Measurements from ENCODE around the gene SPATA33. TPM values are rescaled to one million over a fixed set of nuclear protein-coding genes. Genes with fewer than 3 reads are reported as not detected.

Gene SPATA33
- total RNA-seq, 1 donor from 2014 or later: 12.3 TPM

GRCh38 chr16:89613231-89613953 lies 44.2 kb upstream of the SPATA33 start, which contains the start of gene DPEP1:
DPEP1 (plus strand) TSS chr16:89613642; CDS start chr16:89630411, 16,769 bp downstream.
- no peaks in the 10 kb centered on the region for H3K36me3 ChIP-seq (ENCODE audit: insufficient read depth, low read length)
- Mint-ChIP-seq H3K4me1 (ENCODE audit: low read depth, unreplicated experiment) (peaks cover 4% of the 10 kb centered on the region), H3K4me3 (ENCODE audit: unreplicated experiment) (no peak within 1 kb of the TSS), H3K36me3 (ENCODE audit: low read depth, unreplicated experiment) (no peaks in the 10 kb centered on the region), H3K9me3 (ENCODE audit: unreplicated experiment) (no peaks in the 10 kb centered on the region), H3K27ac (ENCODE audit: unreplicated experiment) (peak within 1 kb of the TSS; percentile 58), H3K27me3 (ENCODE audit: low read depth, unreplicated experiment) (peaks cover 9% of the 10 kb centered on the region)
- H4K20me1 ChIP-seq (ENCODE audit: insufficient read depth, low read length): no peaks in the 10 kb centered on the region
- H2AFZ ChIP-seq (ENCODE audit: low read depth, low read length): no peak within 1 kb of the TSS
- DNase-seq (ENCODE audit: low read depth) (no peak), FAIRE-seq (no peak)
- TF ChIP-seq CTCF (IDR thresholded peaks at IDR 0.05; ENCODE audit: insufficient read depth, low read depth, low read length): no peak
- TF ChIP-seq EZH2 (IDR thresholded peaks at IDR 0.05; ENCODE audit: insufficient read depth, low read length): no peak
- H3K27me3 ChIP-seq (ENCODE audit: insufficient read depth, low read length): no peaks in the 10 kb centered on the region
- no peak within 1 kb of the TSS for H3K4me2 ChIP-seq (ENCODE audit: low read length)
- no peaks in the 10 kb centered on the region for H3K79me2 ChIP-seq (ENCODE audit: insufficient read depth, low read length)
- no peak within 1 kb of the TSS for H3K9ac ChIP-seq (ENCODE audit: low read length)
- H3K9me3 ChIP-seq (ENCODE audit: insufficient read depth, low read depth, low read length): no peaks in the 10 kb centered on the region
- no peak within 1 kb of the TSS for H3K27ac ChIP-seq (ENCODE audit: low read depth, low read length)
- H3K4me1 ChIP-seq (ENCODE audit: insufficient read depth, low read length): peaks cover 6% of the 10 kb centered on the region
- H3K4me3 ChIP-seq (ENCODE audit: insufficient read depth, low read depth, low read length): no peak within 1 kb of the TSS

GRCh38 chr16:89613954-89614459 lies 43.6 kb upstream of the SPATA33 start:
- no peaks in the 10 kb centered on the region for H3K9me3 Mint-ChIP-seq (ENCODE audit: unreplicated experiment)
- no peak for DNase-seq (ENCODE audit: low read depth)
- Histone ChIP-seq H3K27me3 (ENCODE audit: insufficient read depth, low read length) (no peaks in the 10 kb centered on the region), H3K27ac (ENCODE audit: low read depth, low read length) (no peak overlapping the region), H3K36me3 (ENCODE audit: insufficient read depth, low read length) (no peaks in the 10 kb centered on the region), H3K79me2 (ENCODE audit: insufficient read depth, low read length) (no peaks in the 10 kb centered on the region), H3K4me1 (ENCODE audit: insufficient read depth, low read length) (no peaks in the 10 kb centered on the region), H3K4me3 (ENCODE audit: insufficient read depth, low read depth, low read length) (no peak overlapping the region), H4K20me1 (ENCODE audit: insufficient read depth, low read length) (no peaks in the 10 kb centered on the region), H3K9me3 (ENCODE audit: insufficient read depth, low read depth, low read length) (no peaks in the 10 kb centered on the region), H3K9ac (ENCODE audit: low read length) (no peak overlapping the region), H3K4me2 (ENCODE audit: low read length) (no peak overlapping the region), H2AFZ (ENCODE audit: low read depth, low read length) (no peak overlapping the region)
- no peak overlapping the region for H3K27ac Mint-ChIP-seq (ENCODE audit: unreplicated experiment)
- no peak for TF ChIP-seq CTCF (IDR thresholded peaks at IDR 0.05; ENCODE audit: insufficient read depth, low read depth, low read length)
- no peak for TF ChIP-seq EZH2 (IDR thresholded peaks at IDR 0.05; ENCODE audit: insufficient read depth, low read length)
- H3K27me3 Mint-ChIP-seq (ENCODE audit: low read depth, unreplicated experiment): peaks cover 8% of the 10 kb centered on the region
- no peaks in the 10 kb centered on the region for H3K36me3 Mint-ChIP-seq (ENCODE audit: low read depth, unreplicated experiment)
- H3K4me3 Mint-ChIP-seq (ENCODE audit: unreplicated experiment): no peak overlapping the region
- H3K4me1 Mint-ChIP-seq (ENCODE audit: low read depth, unreplicated experiment): peaks cover 4% of the 10 kb centered on the region
- no peak for FAIRE-seq

GRCh38 chr16:89615176-89615575 lies 42.5 kb upstream of the SPATA33 start:
- DNase-seq (ENCODE audit: low read depth) (no peak), FAIRE-seq (no peak)
- no peak overlapping the region for H3K4me3 ChIP-seq (ENCODE audit: insufficient read depth, low read depth, low read length)
- Mint-ChIP-seq H3K4me1 (ENCODE audit: low read depth, unreplicated experiment) (peaks cover 4% of the 10 kb centered on the region), H3K36me3 (ENCODE audit: low read depth, unreplicated experiment) (no peaks in the 10 kb centered on the region), H3K9me3 (ENCODE audit: unreplicated experiment) (no peaks in the 10 kb centered on the region), H3K27ac (ENCODE audit: unreplicated experiment) (no peak overlapping the region), H3K4me3 (ENCODE audit: unreplicated experiment) (no peak overlapping the region), H3K27me3 (ENCODE audit: low read depth, unreplicated experiment) (peaks cover 8% of the 10 kb centered on the region)
- H3K4me2 ChIP-seq (ENCODE audit: low read length): no peak overlapping the region
- TF ChIP-seq EZH2 (IDR thresholded peaks at IDR 0.05; ENCODE audit: insufficient read depth, low read length) (no peak), CTCF (IDR thresholded peaks at IDR 0.05; ENCODE audit: insufficient read depth, low read depth, low read length) (no peak)
- H3K9ac ChIP-seq (ENCODE audit: low read length): no peak overlapping the region
- H2AFZ ChIP-seq (ENCODE audit: low read depth, low read length): no peak overlapping the region
- no peaks in the 10 kb centered on the region for H4K20me1 ChIP-seq (ENCODE audit: insufficient read depth, low read length)
- no peaks in the 10 kb centered on the region for H3K9me3 ChIP-seq (ENCODE audit: insufficient read depth, low read depth, low read length)
- H3K27ac ChIP-seq (ENCODE audit: low read depth, low read length): no peak overlapping the region
- no peaks in the 10 kb centered on the region for H3K27me3 ChIP-seq (ENCODE audit: insufficient read depth, low read length)
- H3K79me2 ChIP-seq (ENCODE audit: insufficient read depth, low read length): no peaks in the 10 kb centered on the region
- no peaks in the 10 kb centered on the region for H3K36me3 ChIP-seq (ENCODE audit: insufficient read depth, low read length)
- H3K4me1 ChIP-seq (ENCODE audit: insufficient read depth, low read length): no peaks in the 10 kb centered on the region

All from astrocyte (in vitro differentiated cells and primary cell).